Measurements from ENCODE around the gene LRRC3.

The LRRC3 gene

GRCh38 chr21:44418876-44419230 lies 36.5 kb upstream of the LRRC3 start:
- DNase-seq, result no peak
- Histone ChIP-seq H4K91ac (ENCODE audit: low read length) (no peak overlapping the region), H2BK5ac (ENCODE audit: low read depth, low read length, poor library complexity, severe bottlenecking) (no peak overlapping the region), H4K8ac (ENCODE audit: low read length) (no peak overlapping the region), H3K36me3 (ENCODE audit: control insufficient read depth in 1 of 2, insufficient read depth in 2 of 2, low read depth in 1 of 2, low read length in 2 of 2) (no peaks in the 10 kb centered on the region), H2AK5ac (ENCODE audit: low read length, severe bottlenecking) (no peak overlapping the region), H3K4me2 (ENCODE audit: low read length, poor library complexity, severe bottlenecking) (no peak overlapping the region), H3K4me3 (ENCODE audit: insufficient read depth in 1 of 2, low read depth in 1 of 2, low read length in 2 of 2) (no peak overlapping the region), H3K14ac (ENCODE audit: low read length in 2 of 2) (no peak overlapping the region), H3K23ac (ENCODE audit: low read length in 2 of 2) (no peak overlapping the region), H2BK12ac (ENCODE audit: low read length in 2 of 2) (no peak overlapping the region), H3K4ac (ENCODE audit: low read depth in 1 of 2, low read length in 2 of 2) (no peak overlapping the region), H2AFZ (ENCODE audit: low read depth, low read length) (no peak overlapping the region), H3K27ac (ENCODE audit: low read length, poor library complexity, severe bottlenecking) (no peak overlapping the region), H3K79me1 (replicated peaks; ENCODE audit: low read length, poor library complexity, severe bottlenecking) (no peaks in the 10 kb centered on the region), H3K9me3 (ENCODE audit: control insufficient read depth, low read length) (no peaks in the 10 kb centered on the region), H3K27me3 (ENCODE audit: control insufficient read depth in 1 of 2, insufficient read depth in 1 of 2, low read length in 2 of 2) (peaks cover 0 to 23% of the 10 kb centered on the region in 2 experiments), H3K18ac (ENCODE audit: low read depth in 1 of 2, low read length in 2 of 2) (no peak overlapping the region), H3K4me1 (ENCODE audit: control insufficient read depth, insufficient read depth, low read depth, low read length) (no peaks in the 10 kb centered on the region), H3K9ac (ENCODE audit: low read length) (no peak overlapping the region), H2BK15ac (ENCODE audit: low read depth, poor library complexity, severe bottlenecking) (no peak overlapping the region), H2BK120ac (ENCODE audit: low read depth, low read length) (no peak overlapping the region)
- 87% methylated on average over 8 of the region's 8 CpGs for WGBS

DNA sequence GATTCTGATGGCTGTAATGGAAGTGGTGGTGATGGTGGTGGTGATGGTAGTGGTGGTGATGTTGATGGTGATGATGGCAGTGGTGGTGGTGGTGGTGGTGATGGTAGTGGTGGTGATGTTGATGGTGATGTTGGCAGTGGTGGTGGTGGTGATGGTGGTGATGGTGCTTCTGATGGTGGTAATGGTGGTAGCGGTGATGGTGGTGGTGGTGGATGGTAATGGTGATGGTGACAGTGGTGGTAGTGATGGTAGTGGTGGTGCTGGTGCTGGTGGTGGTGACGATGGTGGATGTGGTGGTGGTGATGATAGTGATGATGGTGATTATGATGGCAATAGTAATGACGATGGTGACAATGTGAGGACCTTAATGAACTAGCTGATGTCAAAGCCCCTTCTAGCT lies 35.6 kb upstream of the LRRC3 start:
- no peak overlapping the region for H4K91ac ChIP-seq (ENCODE audit: low read length)
- H3K18ac ChIP-seq (ENCODE audit: low read depth in 1 of 2, low read length in 2 of 2), result no peak overlapping the region
- H3K23ac ChIP-seq (ENCODE audit: low read length in 2 of 2), result no peak overlapping the region
- no peak overlapping the region for H2BK120ac ChIP-seq (ENCODE audit: low read depth, low read length)
- no peaks in the 10 kb centered on the region for H3K9me3 ChIP-seq (ENCODE audit: control insufficient read depth, low read length)
- H2AFZ ChIP-seq (ENCODE audit: low read depth, low read length), result no peak overlapping the region
- no peak overlapping the region for H3K4me3 ChIP-seq (ENCODE audit: insufficient read depth in 1 of 2, low read depth in 1 of 2, low read length in 2 of 2)
- H3K9ac ChIP-seq (ENCODE audit: low read length), result no peak overlapping the region
- peaks cover 0 to 28% of the 10 kb centered on the region in 2 experiments for H3K27me3 ChIP-seq (ENCODE audit: control insufficient read depth in 1 of 2, insufficient read depth in 1 of 2, low read length in 2 of 2)
- H3K27ac ChIP-seq (ENCODE audit: low read length, poor library complexity, severe bottlenecking), result no peak overlapping the region
- H3K4ac ChIP-seq (ENCODE audit: low read depth in 1 of 2, low read length in 2 of 2), result no peak overlapping the region
- H2BK15ac ChIP-seq (ENCODE audit: low read depth, poor library complexity, severe bottlenecking), result no peak overlapping the region
- H2AK5ac ChIP-seq (ENCODE audit: low read length, severe bottlenecking), result no peak overlapping the region
- no peak for DNase-seq
- no peak overlapping the region for H2BK5ac ChIP-seq (ENCODE audit: low read depth, low read length, poor library complexity, severe bottlenecking)
- H3K4me2 ChIP-seq (ENCODE audit: low read length, poor library complexity, severe bottlenecking), result no peak overlapping the region
- no peaks in the 10 kb centered on the region for H3K36me3 ChIP-seq (ENCODE audit: control insufficient read depth in 1 of 2, insufficient read depth in 2 of 2, low read depth in 1 of 2, low read length in 2 of 2)
- no peak overlapping the region for H3K14ac ChIP-seq (ENCODE audit: low read length in 2 of 2)
- no peaks in the 10 kb centered on the region for H3K79me1 ChIP-seq (replicated peaks; ENCODE audit: low read length, poor library complexity, severe bottlenecking)
- 92% methylated on average over 3 of the region's 3 CpGs for WGBS
- no peak overlapping the region for H4K8ac ChIP-seq (ENCODE audit: low read length)
- H3K4me1 ChIP-seq (ENCODE audit: control insufficient read depth, insufficient read depth, low read depth, low read length), result no peaks in the 10 kb centered on the region
- H2BK12ac ChIP-seq (ENCODE audit: low read length in 2 of 2), result no peak overlapping the region

- H2BK15ac ChIP-seq (ENCODE audit: low read depth, poor library complexity, severe bottlenecking), result no peak overlapping the region
- no peaks in the 10 kb centered on the region for H3K4me1 ChIP-seq (ENCODE audit: control insufficient read depth, insufficient read depth, low read depth, low read length)
- 67% methylated on average over 9 of the region's 14 CpGs for WGBS
- no peak overlapping the region for H3K4me3 ChIP-seq (ENCODE audit: insufficient read depth in 1 of 2, low read depth in 1 of 2, low read length in 2 of 2)
- H2AK5ac ChIP-seq (ENCODE audit: low read length, severe bottlenecking), result no peak overlapping the region
- no peak overlapping the region for H3K9ac ChIP-seq (ENCODE audit: low read length)
- H3K4ac ChIP-seq (ENCODE audit: low read depth in 1 of 2, low read length in 2 of 2), result no peak overlapping the region
- no peak for DNase-seq
- peaks cover 0 to 24% of the 10 kb centered on the region in 2 experiments for H3K27me3 ChIP-seq (ENCODE audit: control insufficient read depth in 1 of 2, insufficient read depth in 1 of 2, low read length in 2 of 2)
- no peak overlapping the region for H3K23ac ChIP-seq (ENCODE audit: low read length in 2 of 2)
- H3K79me1 ChIP-seq (replicated peaks; ENCODE audit: low read length, poor library complexity, severe bottlenecking), result no peaks in the 10 kb centered on the region
- H2AFZ ChIP-seq (ENCODE audit: low read depth, low read length), result no peak overlapping the region
- no peak overlapping the region for H2BK12ac ChIP-seq (ENCODE audit: low read length in 2 of 2)
- no peak overlapping the region for H4K91ac ChIP-seq (ENCODE audit: low read length)
- no peak overlapping the region for H3K14ac ChIP-seq (ENCODE audit: low read length in 2 of 2)
- no peak overlapping the region for H2BK5ac ChIP-seq (ENCODE audit: low read depth, low read length, poor library complexity, severe bottlenecking)
- no peak overlapping the region for H3K27ac ChIP-seq (ENCODE audit: low read length, poor library complexity, severe bottlenecking)
- no peak overlapping the region for H4K8ac ChIP-seq (ENCODE audit: low read length)
- H2BK120ac ChIP-seq (ENCODE audit: low read depth, low read length), result no peak overlapping the region
- H3K4me2 ChIP-seq (ENCODE audit: low read length, poor library complexity, severe bottlenecking), result no peak overlapping the region
- H3K9me3 ChIP-seq (ENCODE audit: control insufficient read depth, low read length), result no peaks in the 10 kb centered on the region
- H3K36me3 ChIP-seq (ENCODE audit: control insufficient read depth in 1 of 2, insufficient read depth in 2 of 2, low read depth in 1 of 2, low read length in 2 of 2), result no peaks in the 10 kb centered on the region
- no peak overlapping the region for H3K18ac ChIP-seq (ENCODE audit: low read depth in 1 of 2, low read length in 2 of 2)
Measured at GRCh38 chr21:44420416-44421205, 34.7 kb upstream of the LRRC3 start.

GRCh38 chr21:44421901-44422840 lies 33.1 kb upstream of the LRRC3 start:
- no peaks in the 10 kb centered on the region for H3K4me1 ChIP-seq (ENCODE audit: control insufficient read depth, insufficient read depth, low read depth, low read length)
- no peak overlapping the region for H4K91ac ChIP-seq (ENCODE audit: low read length)
- 90% methylated on average over 19 of the region's 26 CpGs for WGBS
- H3K4ac ChIP-seq (ENCODE audit: low read depth in 1 of 2, low read length in 2 of 2), result no peak overlapping the region
- no peak overlapping the region for H3K23ac ChIP-seq (ENCODE audit: low read length in 2 of 2)
- no peaks in the 10 kb centered on the region for H3K9me3 ChIP-seq (ENCODE audit: control insufficient read depth, low read length)
- no peak overlapping the region for H2AK5ac ChIP-seq (ENCODE audit: low read length, severe bottlenecking)
- no peak overlapping the region for H3K9ac ChIP-seq (ENCODE audit: low read length)
- H3K14ac ChIP-seq (ENCODE audit: low read length in 2 of 2), result no peak overlapping the region
- no peak overlapping the region for H2BK15ac ChIP-seq (ENCODE audit: low read depth, poor library complexity, severe bottlenecking)
- H3K36me3 ChIP-seq (ENCODE audit: control insufficient read depth in 1 of 2, insufficient read depth in 2 of 2, low read depth in 1 of 2, low read length in 2 of 2), result no peaks in the 10 kb centered on the region
- H3K4me2 ChIP-seq (ENCODE audit: low read length, poor library complexity, severe bottlenecking), result no peak overlapping the region
- H3K18ac ChIP-seq (ENCODE audit: low read depth in 1 of 2, low read length in 2 of 2), result no peak overlapping the region
- H3K27me3 ChIP-seq (ENCODE audit: control insufficient read depth in 1 of 2, insufficient read depth in 1 of 2, low read length in 2 of 2), result peaks cover 0 to 18% of the 10 kb centered on the region in 2 experiments
- H3K4me3 ChIP-seq (ENCODE audit: insufficient read depth in 1 of 2, low read depth in 1 of 2, low read length in 2 of 2), result no peak overlapping the region
- H3K79me1 ChIP-seq (replicated peaks; ENCODE audit: low read length, poor library complexity, severe bottlenecking), result no peaks in the 10 kb centered on the region
- H2BK120ac ChIP-seq (ENCODE audit: low read depth, low read length), result no peak overlapping the region
- no peak overlapping the region for H2BK5ac ChIP-seq (ENCODE audit: low read depth, low read length, poor library complexity, severe bottlenecking)
- DNase-seq, result no peak
- H3K27ac ChIP-seq (ENCODE audit: low read length, poor library complexity, severe bottlenecking), result no peak overlapping the region
- no peak overlapping the region for H2AFZ ChIP-seq (ENCODE audit: low read depth, low read length)
- H2BK12ac ChIP-seq (ENCODE audit: low read length in 2 of 2), result no peak overlapping the region
- H4K8ac ChIP-seq (ENCODE audit: low read length), result no peak overlapping the region
